WTC11 (cell line): ENCODE results near the gene VEGFB. TPM values are rescaled to one million over a fixed set of nuclear protein-coding genes. Genes with fewer than 3 reads are reported as not detected.

ENCODE experiments used
- AR ChIP-seq: fragments of 250-450 bp; sonication (Bioruptor Pico); IDR thresholded peaks from 2 replicates; pipeline ENCODE4 v1.9.0; 2021; ENCODE audit warnings: mild to moderate bottlenecking
- ATF3 ChIP-seq: sonication (generic); formaldehyde crosslinking; conservative IDR thresholded peaks from 2 replicates; pipeline ENCODE4 v1.8.1; 2022; ENCODE audit warnings: mild to moderate bottlenecking, missing genetic modification reagents
- ATF6 ChIP-seq: sonication (generic); formaldehyde crosslinking; IDR thresholded peaks from 2 replicates; pipeline ENCODE4 v1.8.1; 2023; ENCODE audit warnings: mild to moderate bottlenecking, missing genetic modification reagents
- CREB1 ChIP-seq: sonication (generic); formaldehyde crosslinking; IDR thresholded peaks from 2 replicates; pipeline ENCODE4 v1.8.0; 2023; ENCODE audit warnings: mild to moderate bottlenecking, missing genetic modification reagents
- CREM ChIP-seq: sonication (generic); formaldehyde crosslinking; IDR thresholded peaks from 2 replicates; pipeline ENCODE4 v1.8.1; 2022; ENCODE audit warnings: mild to moderate bottlenecking, missing genetic modification reagents, moderate library complexity
- CTCF ChIP-seq: fragments of 200-600 bp; IDR thresholded peaks from 2 replicates; pipeline ENCODE4 v1.8.0; 2022; ENCODE audit warnings: antibody characterized with exemption
- E2F1 ChIP-seq: sonication (generic); formaldehyde crosslinking; IDR thresholded peaks from 2 replicates; pipeline ENCODE4 v1.8.0; 2022; ENCODE audit warnings: mild to moderate bottlenecking, missing genetic modification reagents
- E2F4 ChIP-seq: sonication (generic); formaldehyde crosslinking; IDR thresholded peaks from 2 replicates; pipeline ENCODE4 v1.8.1; 2022; ENCODE audit warnings: low read depth, mild to moderate bottlenecking, moderate library complexity, missing genetic modification reagents, borderline replicate concordance
- ELF4 ChIP-seq: sonication (generic); formaldehyde crosslinking; IDR thresholded peaks from 2 replicates; pipeline ENCODE4 v1.8.1; 2022; ENCODE audit warnings: low read depth, mild to moderate bottlenecking, moderate library complexity, missing genetic modification reagents
- ESRRA ChIP-seq: sonication (generic); formaldehyde crosslinking; IDR thresholded peaks from 2 replicates; pipeline ENCODE4 v1.8.1; 2022; ENCODE audit warnings: mild to moderate bottlenecking, missing genetic modification reagents, borderline replicate concordance
- FOXK1 ChIP-seq: sonication (generic); formaldehyde crosslinking; IDR thresholded peaks from 2 replicates; pipeline ENCODE4 v1.8.0; 2022; ENCODE audit warnings: mild to moderate bottlenecking, moderate library complexity, missing genetic modification reagents
- GABPB1 ChIP-seq: sonication (generic); formaldehyde crosslinking; IDR thresholded peaks from 2 replicates; pipeline ENCODE4 v1.8.1; 2023; ENCODE audit warnings: mild to moderate bottlenecking, missing genetic modification reagents
- IRF1 ChIP-seq: sonication (generic); formaldehyde crosslinking; IDR thresholded peaks from 2 replicates; pipeline ENCODE4 v1.8.0; 2023; ENCODE audit warnings: missing genetic modification reagents
- IRF2 ChIP-seq: sonication (generic); formaldehyde crosslinking; IDR thresholded peaks from 2 replicates; pipeline ENCODE4 v1.8.0; 2022; ENCODE audit warnings: low read depth, missing genetic modification reagents, borderline replicate concordance
- JAZF1 ChIP-seq: fragments of 250-450 bp; sonication (Bioruptor Pico); IDR thresholded peaks from 2 replicates; pipeline ENCODE4 v1.9.0; 2021; ENCODE audit warnings: moderate library complexity, mild to moderate bottlenecking, inconsistent platforms
- NR1H2 ChIP-seq: sonication (generic); formaldehyde crosslinking; IDR thresholded peaks from 2 replicates; pipeline ENCODE4 v1.9.0; 2021; ENCODE audit warnings: mild to moderate bottlenecking, moderate library complexity, missing genetic modification reagents
- NR2C2 ChIP-seq: sonication (generic); formaldehyde crosslinking; IDR thresholded peaks from 2 replicates; pipeline ENCODE4 v1.8.0; 2022; ENCODE audit warnings: mild to moderate bottlenecking, missing genetic modification reagents
- RELA ChIP-seq: sonication (generic); formaldehyde crosslinking; IDR thresholded peaks from 2 replicates; pipeline ENCODE4 v1.8.1; 2022; ENCODE audit warnings: missing genetic modification reagents, mild to moderate bottlenecking, borderline replicate concordance
- RORB ChIP-seq: fragments of 250-450 bp; sonication (Bioruptor Pico); IDR thresholded peaks from 2 replicates; pipeline ENCODE4 v1.9.0; 2021; ENCODE audit warnings: mild to moderate bottlenecking
- SMAD3 ChIP-seq: sonication (generic); formaldehyde crosslinking; IDR thresholded peaks from 2 replicates; pipeline ENCODE4 v1.8.0; 2022; ENCODE audit warnings: missing genetic modification reagents, mild to moderate bottlenecking, borderline replicate concordance
- TCF7 ChIP-seq: sonication (generic); formaldehyde crosslinking; IDR thresholded peaks from 2 replicates; pipeline ENCODE4 v1.8.0; 2022; ENCODE audit warnings: mild to moderate bottlenecking, low read depth, missing genetic modification reagents, moderate library complexity
- TEAD4 ChIP-seq: sonication (generic); formaldehyde crosslinking; IDR thresholded peaks from 2 replicates; pipeline ENCODE4 v1.8.0; 2022; ENCODE audit warnings: mild to moderate bottlenecking, missing genetic modification reagents
- USF1 ChIP-seq: sonication (generic); formaldehyde crosslinking; IDR thresholded peaks from 2 replicates; pipeline ENCODE4 v1.8.0; 2022; ENCODE audit warnings: mild to moderate bottlenecking, missing genetic modification reagents
- USF2 ChIP-seq: sonication (generic); formaldehyde crosslinking; IDR thresholded peaks from 2 replicates; pipeline ENCODE4 v1.8.1; 2023; ENCODE audit warnings: mild to moderate bottlenecking, missing genetic modification reagents, moderate library complexity
- ZMAT4 ChIP-seq: fragments of 250-450 bp; sonication (Bioruptor Pico); IDR thresholded peaks from 2 replicates; pipeline ENCODE4 v1.9.0; 2021; ENCODE audit warnings: mild to moderate bottlenecking
- ZNF263 ChIP-seq: sonication (generic); formaldehyde crosslinking; IDR thresholded peaks from 2 replicates; pipeline ENCODE4 v1.8.1; 2022; ENCODE audit warnings: low read depth, mild to moderate bottlenecking, moderate library complexity, missing genetic modification reagents
- total RNA-seq: library from RNA; stranded (reverse); gene quantifications from 3 replicates; pipeline ENCODE4 v1.2.3, GENCODE V29; 2021

VEGFB gene
- total RNA-seq, 1 experiment from 2014 or later, result 51.7 TPM

- peak; percentile 92; the same call in 1 of the 2 replicates for TF ChIP-seq RELA (CRISPR knock-in tag)
- peak; percentile 58; the same call in 1 of the 2 replicates for TF ChIP-seq TEAD4
- peak; percentile 95 for TF ChIP-seq USF2 (CRISPR knock-in tag)
- peak; percentile 57; the same call in 1 of the 2 replicates for TF ChIP-seq IRF1
- peak; percentile 88 for TF ChIP-seq CREB1 (CRISPR knock-in tag)
- TF ChIP-seq ZMAT4, result no peak
- peak; percentile 58; the same call in 1 of the 2 replicates for TF ChIP-seq E2F1 (CRISPR knock-in tag)
- no peak for TF ChIP-seq ZNF263
- no peak for TF ChIP-seq AR (CRISPR knock-in tag)
- no peak for TF ChIP-seq CTCF
- 0 out of 2 replicates have a peak, but pooled peaks have one; percentile 55 for TF ChIP-seq E2F4 (CRISPR knock-in tag)
- peak; percentile 90 for TF ChIP-seq FOXK1 (CRISPR knock-in tag)
- peak; percentile 90; the same call in 1 of the 2 replicates for TF ChIP-seq IRF2
- TF ChIP-seq SMAD3 (CRISPR knock-in tag), result peak; percentile 78; the same call in 1 of the 2 replicates
- peak; percentile 88; the same call in 1 of the 2 replicates for TF ChIP-seq TCF7 (CRISPR knock-in tag)
- TF ChIP-seq ESRRA, result peak; percentile 80; the same call in 1 of the 2 replicates
- TF ChIP-seq USF1 (CRISPR knock-in tag), result peak; percentile 96
- TF ChIP-seq JAZF1 (CRISPR knock-in tag), result no peak
- peak; percentile 68 for TF ChIP-seq NR1H2 (CRISPR knock-in tag)
- peak; percentile 38; the same call in 1 of the 2 replicates for TF ChIP-seq GABPB1 (CRISPR knock-in tag)
- no peak for TF ChIP-seq ATF3 (CRISPR knock-in tag)
- no peak for TF ChIP-seq RORB (CRISPR knock-in tag)
- 0 out of 2 replicates have a peak, but pooled peaks have one; percentile 21 for TF ChIP-seq ATF6
- TF ChIP-seq ELF4 (CRISPR knock-in tag), result peak; percentile 78; the same call in 1 of the 2 replicates
- TF ChIP-seq CREM (CRISPR knock-in tag), result peak; percentile 83
- TF ChIP-seq NR2C2 (CRISPR knock-in tag), result peak; percentile 57; the same call in 1 of the 2 replicates
Observed at GRCh38 chr11:64185175-64185692, 49.1 kb upstream of the VEGFB start (continued).
